Stimulated activated CD8-positive, alpha-beta memory T cell treated with anti-CD3 and anti-CD28 coated beads, Interleukin-7, amount 100 ng/mL, for 1 hour (primary cell): Measurements from ENCODE around the gene NT5DC3.

Experiments
- DNase-seq, 2 donors: peaks; one replicate each; pipeline ENCODE4 v3.0.0-alpha.2; 2020; ENCODE audit warnings: low read depth in 2 of 2

The NT5DC3 gene

DNA sequence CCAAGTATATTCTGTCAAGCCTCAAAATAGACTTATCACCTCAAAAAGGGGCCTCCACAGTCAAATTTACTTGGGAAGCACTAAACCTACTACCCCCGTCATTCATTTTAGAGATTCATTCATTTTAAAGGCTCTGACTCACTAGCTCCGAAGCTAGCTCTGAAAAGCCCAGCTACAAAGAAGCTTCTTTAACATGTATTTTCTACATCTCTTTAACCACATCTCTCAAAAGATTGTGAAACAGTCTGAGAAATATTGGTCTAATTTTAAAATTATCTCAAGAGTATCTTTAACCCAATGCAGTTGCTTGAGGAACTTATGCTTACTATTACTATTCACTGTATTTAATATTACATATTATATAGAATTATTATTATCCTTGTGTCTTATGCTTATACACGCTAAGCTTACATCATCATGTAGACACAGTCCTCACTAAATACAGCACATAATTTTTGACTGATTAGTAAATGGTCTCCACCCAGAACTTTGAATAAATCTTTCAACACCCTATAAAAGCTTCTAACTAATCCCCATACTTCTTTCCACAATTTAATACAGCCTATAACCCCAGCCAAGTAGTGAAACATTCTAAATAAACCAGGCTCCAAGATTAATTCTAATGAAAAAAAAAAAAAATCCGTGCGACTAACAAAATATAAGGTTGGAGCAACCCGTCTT, 7.8 kb downstream of the NT5DC3 start:
- DNase-seq: no peak

DNA sequence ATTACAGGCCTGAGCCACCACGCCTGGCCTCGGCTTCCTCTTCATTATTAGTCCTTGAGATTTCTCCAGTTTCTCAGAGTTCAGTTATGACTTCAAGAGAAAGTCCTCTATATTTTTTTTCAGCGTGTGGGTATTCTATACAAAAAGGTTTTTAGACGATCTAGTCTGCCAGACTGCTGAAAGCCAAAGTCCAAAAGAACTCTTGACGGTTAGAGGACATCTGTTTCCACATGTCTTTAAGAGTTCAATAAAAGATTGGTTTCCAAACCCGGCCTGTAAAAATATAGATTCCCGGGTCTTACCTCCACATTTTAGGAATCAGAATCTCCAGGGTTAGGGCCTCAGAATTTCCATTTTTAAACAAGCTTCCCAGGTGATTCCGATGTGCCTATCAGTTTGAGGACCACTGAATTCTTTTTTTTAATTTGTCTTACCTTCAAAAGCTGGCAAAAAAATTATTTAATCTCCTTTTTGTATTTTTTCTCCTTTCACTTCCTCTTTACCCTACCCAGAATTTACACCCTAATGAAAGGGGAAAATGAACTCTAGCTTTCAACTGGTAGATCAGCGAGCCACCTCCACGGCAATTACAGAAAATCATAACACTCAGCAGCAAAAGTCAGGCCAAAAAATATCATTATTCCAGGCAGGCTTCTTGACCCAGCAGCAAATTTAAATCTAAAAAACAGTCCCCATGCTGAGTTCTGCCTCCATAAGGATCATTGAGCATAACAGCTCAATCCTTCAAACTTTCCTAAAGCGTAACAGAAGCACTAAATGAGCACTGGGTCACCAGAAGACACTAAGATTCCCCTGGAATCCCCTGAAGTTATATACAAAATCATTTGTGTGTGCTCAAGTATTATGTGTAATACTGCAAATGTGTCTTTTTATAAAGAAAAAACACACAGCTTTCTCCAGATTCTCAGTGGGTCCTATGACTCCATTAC, 8.7 kb downstream of the NT5DC3 start:
- DNase-seq: no peak

DNA sequence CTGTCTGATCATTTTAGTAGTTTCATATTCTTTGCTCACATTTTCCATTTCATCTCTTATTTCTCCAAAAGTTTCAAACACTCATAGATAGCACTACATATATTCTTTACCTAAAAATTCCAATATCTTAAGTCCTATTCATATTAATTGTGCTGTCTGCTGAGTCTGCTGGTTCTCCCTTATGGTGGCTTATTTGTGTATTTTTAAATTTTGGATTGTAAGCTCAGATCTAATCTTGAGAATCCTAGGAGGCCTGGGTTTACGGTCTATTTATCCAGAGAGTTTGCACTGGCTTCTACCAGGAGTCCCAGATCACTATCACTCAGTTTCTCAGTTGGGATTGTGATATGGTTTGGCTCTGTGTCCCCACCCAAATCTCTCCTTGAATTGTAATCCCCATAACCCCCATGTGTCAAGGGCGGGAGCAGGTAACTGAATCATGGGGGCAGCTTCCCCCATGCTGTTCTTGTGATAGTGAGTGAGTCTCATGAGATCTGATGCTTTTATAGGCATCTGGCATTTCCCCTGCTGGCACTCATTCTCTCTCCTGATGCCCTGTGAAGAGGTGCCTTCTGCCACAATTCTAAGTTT, 10.2 kb downstream of the NT5DC3 start:
- no peak for DNase-seq

DNA sequence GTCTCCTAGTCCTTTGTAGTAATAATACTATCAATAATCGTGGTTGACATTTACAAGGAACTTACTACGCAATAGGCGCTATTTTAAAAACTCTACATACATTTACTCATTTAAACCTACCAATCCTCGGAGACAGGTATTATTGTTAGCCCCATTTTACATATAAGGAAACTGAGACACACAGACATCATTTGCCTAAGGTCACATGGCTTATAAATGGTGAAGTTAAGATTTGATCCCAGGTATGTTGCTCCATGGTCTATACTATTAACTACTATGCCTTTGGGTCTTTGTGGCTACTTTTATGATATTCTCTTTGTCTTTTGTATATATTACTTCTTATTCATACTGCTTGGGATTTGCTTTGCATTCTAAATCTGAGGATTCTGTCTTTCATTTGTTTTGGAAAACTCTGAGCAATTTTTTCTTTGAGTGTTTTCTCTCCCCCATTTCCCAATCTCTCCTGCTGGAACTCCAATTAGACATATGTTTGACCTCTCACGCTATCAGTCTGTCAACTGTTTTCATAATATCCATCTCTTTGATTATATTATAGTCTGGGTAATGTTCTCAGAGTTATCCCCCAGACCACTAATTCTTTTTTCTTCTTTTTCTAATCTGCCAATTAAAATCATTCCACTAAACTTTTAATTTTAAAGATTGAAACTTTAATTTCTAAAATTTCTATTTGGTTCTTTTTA, 10.9 kb downstream of the NT5DC3 start:
- DNase-seq: no peak

DNA sequence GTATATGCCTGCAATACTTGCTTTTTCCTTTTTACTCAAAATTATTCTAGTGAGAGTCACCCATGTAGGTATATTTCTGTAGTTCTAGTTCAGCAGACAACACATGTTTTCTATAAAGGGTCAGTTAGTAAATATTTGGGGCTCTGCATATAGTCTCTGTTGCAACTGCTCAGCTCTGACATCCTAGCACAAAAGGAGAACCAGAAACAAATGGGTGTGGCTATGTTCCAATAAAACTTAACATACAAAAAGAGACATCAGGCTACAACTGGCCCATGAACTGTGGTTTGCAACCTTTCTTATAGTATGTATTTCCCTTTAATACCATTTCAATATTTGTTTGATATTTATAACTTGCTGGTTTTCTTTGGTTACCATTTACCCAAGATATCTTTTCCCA, 11.9 kb downstream of the NT5DC3 start:
- DNase-seq: no peak

DNA sequence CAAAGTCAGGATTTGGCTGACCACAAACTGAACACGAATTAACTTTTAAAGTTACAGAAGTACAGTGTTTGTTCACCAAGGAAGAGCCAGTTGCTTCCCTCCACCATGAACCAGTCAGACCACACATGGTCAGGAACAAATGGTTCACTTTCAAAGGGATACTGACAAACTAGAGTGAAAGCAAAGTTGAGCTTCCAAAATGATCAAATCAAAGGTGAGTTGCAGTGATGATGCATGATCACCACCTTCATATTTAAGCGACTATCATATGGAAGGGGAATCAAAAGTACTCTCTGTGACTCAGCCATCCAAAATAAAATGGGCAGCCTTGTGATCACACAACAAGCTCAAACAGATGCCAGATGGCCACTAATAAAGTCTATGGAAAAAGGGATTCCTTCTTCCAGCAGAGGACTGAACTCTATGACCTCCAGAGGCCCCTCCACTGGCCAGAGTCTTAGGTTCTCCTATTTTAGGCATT, 13.1 kb downstream of the NT5DC3 start:
- DNase-seq: no peak

DNA sequence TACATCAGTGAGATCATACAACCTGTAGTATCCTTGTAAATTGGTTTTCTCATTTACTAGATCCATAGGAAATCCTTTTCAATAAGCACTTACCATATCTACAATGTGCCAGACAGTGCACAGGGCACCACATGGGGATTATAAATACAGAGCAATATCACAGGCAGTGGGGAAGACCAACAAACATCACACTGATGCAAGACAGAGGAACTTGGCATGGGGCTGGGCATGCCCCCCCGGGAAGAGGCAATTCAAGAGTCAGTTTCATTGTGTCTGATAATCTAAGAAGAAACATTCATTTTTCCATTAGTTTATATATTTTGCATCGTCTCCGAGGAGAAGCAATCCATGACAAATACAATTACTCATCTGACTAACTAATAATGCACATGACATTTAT, 16.2 kb downstream of the NT5DC3 start:
- no peak for DNase-seq

DNA sequence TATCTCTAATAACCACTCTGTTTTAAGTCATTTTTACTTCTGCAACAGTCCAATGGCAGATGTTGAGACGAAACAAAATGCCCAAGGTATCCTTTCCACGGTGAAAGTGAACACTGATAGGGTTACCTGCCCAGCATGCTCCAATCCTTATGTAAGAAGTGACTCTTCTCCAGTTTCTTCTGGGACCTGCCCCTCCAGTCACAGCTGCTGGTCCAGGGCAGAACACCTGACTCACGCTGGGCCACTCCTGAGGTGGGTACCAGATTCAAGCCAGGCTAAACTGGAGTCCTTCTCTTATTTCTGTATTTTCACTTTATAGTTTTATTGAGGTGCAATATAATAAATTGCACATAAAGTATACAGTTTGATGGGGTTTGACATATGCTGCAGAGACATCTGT, 16.7 kb downstream of the NT5DC3 start:
- DNase-seq: no peak

DNA sequence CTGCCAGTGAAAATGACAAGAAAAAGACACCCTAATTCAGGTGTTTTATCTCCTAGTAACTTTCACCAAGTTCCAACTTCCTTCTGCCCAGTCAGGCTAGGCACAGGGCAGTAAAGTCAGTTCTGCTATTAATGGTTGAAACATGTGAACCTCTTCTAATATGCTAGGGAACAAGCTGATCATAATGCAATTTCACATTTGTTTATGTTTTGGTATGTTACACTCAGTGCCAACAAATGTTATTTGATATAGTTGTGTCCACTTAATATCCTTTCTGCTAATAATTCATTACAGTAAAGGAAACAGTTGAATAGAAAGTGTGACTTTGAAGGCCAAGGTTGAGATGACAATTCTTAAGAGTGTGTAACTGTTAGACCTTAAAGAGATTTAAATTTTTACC, 17.2 kb downstream of the NT5DC3 start:
- DNase-seq: no peak

DNA sequence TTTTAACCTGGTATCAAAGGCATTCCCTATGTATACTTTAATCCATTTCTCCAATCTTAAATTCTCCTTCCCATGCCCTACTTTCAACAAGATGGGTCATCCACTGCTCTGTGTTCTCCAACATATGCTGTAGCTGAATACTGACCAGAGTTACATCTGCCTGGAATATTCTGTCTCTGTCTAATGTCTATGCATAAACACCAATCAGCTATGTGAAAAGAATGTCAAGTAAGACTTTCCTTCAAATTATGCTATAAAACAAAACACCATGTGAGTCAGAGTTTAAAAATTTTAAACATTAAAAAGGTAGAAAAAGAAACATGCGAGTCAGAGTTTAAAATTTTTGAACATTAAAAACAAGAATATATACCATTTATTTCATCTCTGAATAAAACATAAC, 19.3 kb downstream of the NT5DC3 start:
- no peak for DNase-seq

DNA sequence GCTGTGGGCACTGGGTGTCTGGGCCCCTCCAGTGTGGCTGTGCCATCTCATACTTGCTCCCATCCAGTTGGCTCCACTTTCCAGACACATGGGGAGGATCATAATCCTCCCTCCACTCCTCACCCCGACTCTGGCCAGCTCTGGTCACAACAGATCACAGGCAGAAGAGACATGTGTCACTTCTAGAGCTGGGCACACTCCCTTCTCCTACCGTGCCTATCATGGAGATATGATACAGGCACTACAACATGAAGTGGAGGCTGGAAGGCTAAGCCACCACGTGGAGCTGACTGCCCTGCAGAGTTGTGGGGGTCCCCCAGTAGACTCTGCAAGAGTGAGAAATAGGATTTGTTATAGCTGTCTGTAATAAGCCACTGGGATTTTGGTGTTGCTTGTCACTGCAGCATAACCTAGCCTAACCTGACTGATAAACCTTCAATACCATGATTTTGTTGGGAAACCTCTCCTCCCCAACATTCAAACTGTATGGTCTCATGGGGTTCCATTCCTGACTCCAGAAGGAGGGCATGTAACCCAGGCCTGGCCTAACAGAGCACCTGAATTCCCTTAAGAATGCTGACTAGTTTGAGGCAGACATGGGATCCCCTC, 20.0 kb downstream of the NT5DC3 start:
- DNase-seq: no peak

DNA sequence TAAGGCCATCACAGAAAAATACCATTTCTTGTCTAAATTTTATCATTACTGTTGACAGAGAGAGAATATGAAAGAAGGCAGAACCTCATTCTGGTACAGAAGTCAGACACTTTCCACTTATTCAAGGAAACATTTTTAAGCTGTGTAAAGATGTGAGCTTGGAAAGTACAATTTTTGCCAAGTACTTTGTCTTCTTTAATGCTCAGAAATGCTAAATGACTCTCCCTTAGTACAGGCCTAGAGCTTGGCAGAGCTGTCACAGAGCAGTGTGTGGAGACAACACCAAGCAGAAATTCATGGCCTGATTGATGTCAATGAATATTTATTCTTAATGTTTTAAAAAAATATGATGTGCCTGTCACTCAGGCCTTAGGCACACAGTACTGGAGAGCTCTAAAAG, 20.7 kb downstream of the NT5DC3 start:
- DNase-seq: no peak

DNA sequence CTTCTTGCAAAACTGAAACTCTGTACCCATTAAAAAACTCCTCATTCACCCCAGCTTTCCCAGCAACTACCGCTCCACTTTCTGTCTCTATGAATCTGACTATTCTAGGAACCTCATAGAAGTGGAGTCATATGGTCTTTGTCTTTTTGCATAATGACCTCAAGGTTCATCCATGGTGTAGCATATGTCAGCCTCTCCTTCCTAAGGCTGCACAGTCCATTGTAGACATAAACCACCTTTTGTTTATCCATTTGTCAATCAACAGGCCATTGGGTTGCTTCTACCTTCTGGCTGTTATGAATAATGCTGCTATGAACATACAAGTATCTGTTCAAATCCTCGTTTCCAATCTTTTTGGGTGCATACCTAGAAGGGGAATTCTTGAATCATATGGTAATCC, 21.1 kb downstream of the NT5DC3 start:
- DNase-seq: no peak

DNA sequence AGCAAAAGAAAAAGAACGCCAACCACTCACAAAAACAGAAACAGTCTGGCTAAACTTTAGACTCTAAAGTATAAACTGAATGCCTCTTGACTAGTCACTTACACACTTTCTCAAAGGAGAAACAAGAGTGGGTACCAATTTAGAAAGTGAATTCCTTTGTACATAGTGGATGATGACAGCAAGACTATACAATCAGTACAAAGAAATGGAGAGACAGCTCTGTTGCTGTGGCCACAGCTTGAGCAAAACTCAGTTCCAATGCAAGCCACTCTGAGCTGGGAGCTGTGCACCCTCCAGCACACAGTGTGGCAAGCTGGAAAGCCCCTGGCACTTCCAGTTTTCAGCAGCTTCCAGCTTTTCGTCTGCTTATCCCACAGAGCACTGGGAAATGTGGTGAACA, 21.7 kb downstream of the NT5DC3 start:
- DNase-seq: no peak

DNA sequence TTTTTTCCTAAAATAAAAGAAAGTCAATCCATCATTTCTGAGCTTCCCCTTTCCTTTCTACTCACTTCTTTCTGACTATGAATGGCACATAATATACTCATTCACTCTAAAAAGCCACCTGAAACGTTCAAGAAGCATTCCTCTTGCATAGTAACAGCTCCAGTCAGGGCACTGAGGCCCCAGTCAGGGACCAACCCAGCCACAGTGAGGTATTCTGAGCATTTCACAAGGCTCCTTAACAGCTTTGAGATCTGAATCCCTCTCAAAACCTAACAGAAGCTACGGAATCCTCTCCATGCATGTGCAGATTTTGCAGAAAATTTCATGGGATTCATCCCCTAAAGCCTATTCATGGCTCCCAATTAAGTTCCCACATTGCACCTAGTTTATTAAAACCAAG, 23.2 kb downstream of the NT5DC3 start:
- no peak for DNase-seq

DNA sequence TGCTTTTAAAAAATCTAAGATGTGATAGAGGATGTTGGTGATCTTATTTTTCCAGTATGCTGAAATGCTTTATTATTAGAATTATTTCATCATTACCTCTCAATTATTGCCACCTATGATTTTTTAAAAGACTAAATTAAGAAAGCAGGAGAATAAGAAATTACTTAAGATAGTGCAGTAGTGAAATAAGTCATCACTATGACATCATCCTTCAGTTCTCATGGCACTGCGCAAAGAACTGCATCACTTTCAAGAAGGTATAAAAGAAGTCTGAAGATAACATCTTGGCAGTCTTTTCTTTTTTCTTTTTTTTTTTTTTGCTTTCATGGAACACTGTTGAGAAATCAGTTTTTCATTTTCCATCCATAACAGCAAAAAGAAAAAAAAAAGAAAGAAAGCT, 24.4 kb downstream of the NT5DC3 start:
- DNase-seq: no peak

DNA sequence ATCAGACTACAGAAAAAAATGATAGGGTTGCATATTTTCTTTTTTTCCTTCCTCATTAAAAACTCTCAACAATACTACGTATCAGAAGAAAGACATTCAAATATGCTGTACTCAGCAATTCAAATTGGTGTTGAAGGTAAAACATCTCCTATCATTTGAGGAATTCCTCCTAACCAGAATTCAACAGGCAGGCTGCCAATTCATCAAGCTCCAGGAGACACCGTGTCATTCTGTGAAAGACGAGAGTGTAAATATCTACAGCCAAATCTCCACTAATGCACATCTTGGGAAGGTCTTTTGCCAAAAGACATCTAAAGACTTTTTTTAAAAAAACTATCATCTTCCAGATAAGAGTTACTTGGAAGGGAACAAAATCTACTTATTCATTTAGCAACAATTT, 26.6 kb downstream of the NT5DC3 start:
- no peak for DNase-seq

DNA sequence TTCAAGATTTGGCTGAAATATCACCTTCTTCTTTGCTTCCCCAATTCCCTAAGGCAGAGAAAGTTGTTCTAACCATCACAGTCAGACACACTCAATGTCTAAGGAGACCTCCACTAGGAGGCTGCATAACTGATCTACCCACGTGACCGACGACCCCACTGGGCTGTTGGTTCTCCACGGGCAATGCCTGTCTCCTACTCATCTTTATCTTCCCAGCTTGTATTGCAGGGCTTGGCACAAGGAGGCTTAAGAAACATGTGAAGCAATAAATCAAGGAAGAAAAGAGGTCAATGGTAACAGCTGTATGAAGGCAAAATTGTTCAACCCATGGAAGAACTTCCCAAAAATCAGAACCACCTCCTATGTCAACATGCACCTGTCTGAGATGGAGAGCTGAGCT, 27.1 kb downstream of the NT5DC3 start:
- no peak for DNase-seq

DNA sequence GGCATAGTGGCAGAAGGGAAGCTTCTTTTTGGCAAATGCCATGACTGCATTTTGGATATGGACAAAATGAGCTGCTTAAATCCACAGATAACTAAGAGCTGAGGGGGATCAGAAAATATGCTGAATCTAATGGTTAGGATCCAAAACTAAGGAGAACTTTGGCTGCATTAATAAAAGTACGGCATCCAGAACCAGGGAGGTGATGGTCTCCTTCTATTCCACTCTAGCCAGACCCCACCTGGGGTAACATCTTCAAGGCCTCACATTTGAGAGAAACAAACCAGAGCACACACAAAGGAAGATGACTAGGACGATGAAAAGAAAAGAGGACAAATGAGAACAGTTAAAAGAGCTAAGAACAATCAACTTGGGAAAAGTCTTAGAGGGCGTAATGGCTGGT, 27.6 kb downstream of the NT5DC3 start:
- no peak for DNase-seq

DNA sequence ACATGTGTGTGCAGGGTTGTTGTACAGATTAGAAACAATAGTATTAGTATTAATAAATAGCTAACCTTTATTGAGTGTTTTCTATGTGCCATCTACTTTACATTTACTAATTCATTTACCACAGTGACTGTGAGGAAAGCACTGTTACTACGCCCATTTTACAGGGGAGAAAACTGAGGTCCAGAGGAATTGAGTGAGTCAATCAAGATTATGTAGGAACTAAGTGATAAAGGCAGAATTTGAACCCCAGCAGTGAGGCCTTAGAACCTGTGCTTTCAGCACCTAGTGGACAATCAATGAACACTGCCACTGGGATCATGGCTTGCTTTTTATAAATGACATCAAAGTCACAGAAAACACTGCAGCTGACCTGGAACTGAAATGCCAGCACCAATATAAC, 28.2 kb downstream of the NT5DC3 start:
- no peak for DNase-seq

DNA sequence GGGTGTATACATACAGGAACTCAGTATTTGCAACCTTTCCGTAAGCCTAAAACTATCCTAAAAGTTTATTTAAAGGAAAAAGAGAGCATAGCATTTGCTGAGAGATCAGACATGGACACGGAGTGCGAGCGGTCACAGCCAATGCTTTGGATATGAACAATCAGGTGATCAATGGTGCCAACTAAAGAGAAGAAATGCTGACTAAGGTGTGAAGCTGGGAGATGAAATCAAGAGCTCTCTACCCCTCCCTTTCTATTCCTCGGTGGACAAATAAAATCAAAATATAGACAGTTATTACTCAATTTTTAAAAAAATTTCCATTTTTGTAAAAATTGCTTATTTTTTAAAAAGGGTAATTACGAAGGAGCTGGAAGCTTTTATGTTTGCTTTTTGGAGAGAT, 29.2 kb downstream of the NT5DC3 start:
- DNase-seq: no peak

DNA sequence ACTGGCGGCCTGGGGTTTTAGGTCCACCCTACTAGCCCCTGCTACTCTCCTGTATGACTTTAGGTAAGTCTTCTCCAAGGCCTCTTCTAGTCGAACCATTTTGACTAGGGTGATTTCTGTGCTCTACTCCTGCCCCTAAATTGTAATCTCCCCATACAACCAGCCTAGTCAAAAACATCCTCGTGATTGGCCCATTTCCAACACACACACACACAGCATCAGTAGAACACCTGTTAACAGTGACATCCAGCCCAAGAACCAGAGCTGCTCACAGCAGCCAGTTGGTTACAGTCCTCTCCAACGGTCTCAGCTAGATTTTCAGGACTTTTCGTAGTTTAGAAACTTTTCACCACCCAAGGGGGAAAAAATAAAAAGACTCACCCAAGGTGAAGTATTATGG, 30.9 kb downstream of the NT5DC3 start:
- no peak for DNase-seq
